ENCODE data around the gene MRE11.

MRE11 gene

DNA sequence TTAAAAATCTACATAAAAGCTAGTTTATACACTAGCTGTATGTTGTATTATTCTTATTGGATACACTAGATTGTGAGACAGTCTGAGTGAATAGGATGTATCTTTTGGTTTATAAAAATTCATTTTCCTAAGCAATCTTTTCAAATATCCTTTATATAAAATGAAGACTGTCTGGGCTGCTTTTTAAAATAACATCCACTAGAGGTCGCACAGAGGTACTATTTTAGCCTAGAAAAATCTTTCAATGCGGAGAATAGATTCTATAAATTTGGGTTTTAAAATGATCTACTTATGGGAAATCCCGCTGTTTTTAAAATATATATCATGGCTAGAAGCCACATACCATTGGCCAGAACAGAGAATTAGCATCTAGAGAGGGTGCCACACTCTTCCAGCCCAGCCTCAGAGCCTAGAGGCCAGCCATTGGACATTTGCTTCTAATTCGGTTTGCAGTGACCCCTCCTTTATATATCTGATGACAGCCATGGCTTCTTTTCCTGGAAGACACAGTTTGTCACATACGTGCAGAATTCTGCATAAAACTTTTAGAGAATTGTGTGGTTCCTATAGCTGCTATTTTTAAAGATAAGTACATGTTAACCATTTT, 25.9 kb upstream of the MRE11 start:
- TF ChIP-seq, protein P1, sequence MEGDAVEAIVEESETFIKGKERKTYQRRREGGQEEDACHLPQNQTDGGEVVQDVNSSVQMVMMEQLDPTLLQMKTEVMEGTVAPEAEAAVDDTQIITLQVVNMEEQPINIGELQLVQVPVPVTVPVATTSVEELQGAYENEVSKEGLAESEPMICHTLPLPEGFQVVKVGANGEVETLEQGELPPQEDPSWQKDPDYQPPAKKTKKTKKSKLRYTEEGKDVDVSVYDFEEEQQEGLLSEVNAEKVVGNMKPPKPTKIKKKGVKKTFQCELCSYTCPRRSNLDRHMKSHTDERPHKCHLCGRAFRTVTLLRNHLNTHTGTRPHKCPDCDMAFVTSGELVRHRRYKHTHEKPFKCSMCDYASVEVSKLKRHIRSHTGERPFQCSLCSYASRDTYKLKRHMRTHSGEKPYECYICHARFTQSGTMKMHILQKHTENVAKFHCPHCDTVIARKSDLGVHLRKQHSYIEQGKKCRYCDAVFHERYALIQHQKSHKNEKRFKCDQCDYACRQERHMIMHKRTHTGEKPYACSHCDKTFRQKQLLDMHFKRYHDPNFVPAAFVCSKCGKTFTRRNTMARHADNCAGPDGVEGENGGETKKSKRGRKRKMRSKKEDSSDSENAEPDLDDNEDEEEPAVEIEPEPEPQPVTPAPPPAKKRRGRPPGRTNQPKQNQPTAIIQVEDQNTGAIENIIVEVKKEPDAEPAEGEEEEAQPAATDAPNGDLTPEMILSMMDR (IDR thresholded peaks at IDR 0.05; ENCODE audit: low read depth, low read length, missing control alignments) = peak; percentile 44
- no peak overlapping the region for H3K4me3 ChIP-seq (ENCODE audit: low read depth, low read length)
- in situ Hi-C loops (cut with HindIII; ENCODE audit: low sequenced_read_pairs) = no loop called here
- DNase-seq (ENCODE audit: low read depth) = no peak

DNA sequence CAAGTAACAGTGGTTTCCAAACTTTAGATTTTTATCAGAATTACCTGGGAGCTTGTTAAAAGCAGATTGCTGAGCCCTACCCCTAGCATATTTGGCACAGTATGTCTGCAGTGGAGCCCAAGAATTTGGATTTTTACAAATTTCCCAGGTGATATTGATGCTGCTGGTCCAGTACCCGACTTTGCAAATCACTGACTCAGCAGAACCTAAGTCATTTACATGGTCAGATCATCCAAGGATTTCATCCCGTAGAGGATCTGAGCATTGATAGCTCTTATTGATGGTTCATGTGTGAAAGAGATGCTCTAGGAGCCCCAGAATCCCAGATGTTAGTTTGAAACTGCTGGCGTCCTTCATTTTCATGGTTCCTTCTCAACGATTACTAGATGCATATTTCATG, 24.7 kb upstream of the MRE11 start:
- DNase-seq (ENCODE audit: low read depth) = no peak
- in situ Hi-C loops (cut with HindIII; ENCODE audit: low sequenced_read_pairs) = no loop called here
- TF ChIP-seq, protein P1 (IDR thresholded peaks at IDR 0.05; ENCODE audit: low read depth, low read length, missing control alignments) = no peak
- no peak overlapping the region for H3K4me3 ChIP-seq (ENCODE audit: low read depth, low read length)

DNA sequence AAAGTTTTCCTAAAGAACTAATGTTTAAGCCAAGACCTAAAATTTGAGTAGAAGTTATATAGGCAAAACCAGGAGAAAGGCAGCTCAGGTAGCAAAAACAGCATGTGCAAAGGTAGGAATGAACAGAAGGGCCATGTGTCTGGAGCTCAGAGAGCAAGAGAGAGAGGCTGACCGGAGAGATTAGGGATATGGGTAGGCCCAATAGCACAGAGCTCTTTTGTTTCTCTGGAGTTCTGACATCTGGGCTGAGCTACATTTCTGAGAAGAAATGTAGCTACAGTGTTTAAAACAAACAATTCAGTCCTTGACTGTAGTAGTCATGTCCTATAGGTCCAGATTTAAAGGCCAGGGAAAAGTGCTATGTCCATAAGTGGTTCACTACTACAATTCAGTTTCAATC, 23.1 kb upstream of the MRE11 start:
- in situ Hi-C loops (cut with HindIII; ENCODE audit: low sequenced_read_pairs) = no loop called here
- DNase-seq (ENCODE audit: low read depth) = no peak
- TF ChIP-seq, protein P1 (IDR thresholded peaks at IDR 0.05; ENCODE audit: low read depth, low read length, missing control alignments) = no peak
- H3K4me3 ChIP-seq (ENCODE audit: low read depth, low read length) = no peak overlapping the region

DNA sequence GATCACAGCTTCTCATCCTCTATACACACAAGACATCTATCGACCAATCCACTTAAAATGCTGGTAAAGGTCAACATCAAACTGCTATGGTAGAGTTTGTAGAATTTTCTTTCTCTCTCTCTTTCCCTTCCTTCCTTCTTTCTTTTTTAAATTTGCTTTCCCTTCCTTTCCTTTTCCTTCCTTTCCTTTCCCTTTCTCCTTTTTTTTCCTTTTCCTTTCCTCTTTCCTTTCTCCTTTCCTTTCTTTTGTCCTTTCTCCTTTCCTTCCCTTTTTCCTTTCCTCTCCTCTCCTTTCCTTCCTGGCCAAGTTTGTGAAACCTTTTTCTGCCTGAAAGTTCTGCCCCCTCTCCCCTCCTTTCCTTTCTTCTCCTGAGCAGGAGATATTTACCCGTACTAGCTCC, 21.8 kb upstream of the MRE11 start:
- TF ChIP-seq, protein P1 (IDR thresholded peaks at IDR 0.05; ENCODE audit: low read depth, low read length, missing control alignments) = no peak
- no peak overlapping the region for H3K4me3 ChIP-seq (ENCODE audit: low read depth, low read length)
- DNase-seq (ENCODE audit: low read depth) = no peak
- in situ Hi-C loops (cut with HindIII; ENCODE audit: low sequenced_read_pairs) = no loop called here

DNA sequence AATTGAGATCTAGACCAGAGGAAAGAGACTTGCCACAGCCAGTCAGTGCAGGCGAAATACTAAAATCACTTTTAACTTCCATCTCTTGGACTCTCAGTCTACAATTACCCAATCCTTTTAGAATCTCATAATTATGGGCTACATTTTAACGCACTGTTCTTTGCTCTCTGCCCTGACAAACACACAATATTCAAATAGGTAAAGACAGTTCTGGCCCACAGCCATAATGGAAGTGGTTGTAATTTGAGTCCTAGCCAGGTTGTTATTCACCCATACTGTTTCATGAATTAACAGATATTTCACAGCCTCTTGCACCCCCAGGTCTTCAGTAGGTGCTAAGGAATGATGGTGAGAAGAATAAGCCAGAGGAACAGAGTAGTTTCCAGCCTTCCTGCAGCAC, 19.4 kb upstream of the MRE11 start:
- TF ChIP-seq, protein P1 (IDR thresholded peaks at IDR 0.05; ENCODE audit: low read depth, low read length, missing control alignments) = no peak
- no peak for DNase-seq (ENCODE audit: low read depth)
- in situ Hi-C loops (cut with HindIII; ENCODE audit: low sequenced_read_pairs) = no loop called here
- no peak overlapping the region for H3K4me3 ChIP-seq (ENCODE audit: low read depth, low read length)

DNA sequence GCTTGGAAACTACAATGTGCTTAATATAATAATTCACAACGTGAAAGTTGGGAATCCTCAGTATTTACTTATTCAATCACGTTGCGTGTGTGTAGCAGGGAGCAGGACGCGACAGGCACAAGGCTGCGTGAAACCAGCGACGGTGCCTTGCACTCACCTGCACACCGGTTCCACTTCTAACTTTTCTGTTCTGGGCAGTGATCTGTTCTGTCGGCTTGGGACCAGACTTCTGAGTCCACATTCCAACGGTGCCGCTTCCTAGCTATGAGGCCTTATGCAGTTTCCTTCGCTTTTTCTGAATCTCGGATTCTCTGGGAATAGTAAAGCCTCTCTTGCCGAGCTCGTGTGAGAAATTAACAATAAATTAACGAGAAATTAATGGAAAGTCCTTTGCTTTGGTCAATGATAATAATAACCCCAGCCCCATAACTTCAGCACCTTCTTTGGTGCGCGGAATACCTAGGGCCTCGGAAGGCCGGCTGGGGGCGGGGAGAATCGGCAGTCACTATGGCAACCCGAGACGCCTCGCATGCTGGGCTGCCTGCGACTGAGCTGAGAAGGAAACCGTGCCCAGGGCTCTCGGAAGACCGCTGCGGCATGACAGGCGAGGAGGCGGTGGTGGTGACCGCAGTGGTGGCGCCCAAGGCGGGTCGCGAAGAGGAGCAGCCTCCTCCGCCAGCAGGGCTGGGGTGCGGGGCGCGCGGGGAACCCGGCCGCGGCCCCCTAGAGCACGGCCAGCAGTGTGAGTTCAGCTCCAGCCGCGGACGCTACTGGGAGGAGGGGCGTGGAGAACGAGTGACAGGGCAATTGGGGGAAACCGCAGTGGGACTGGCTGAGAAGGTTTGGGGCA, 18.5 kb upstream of the MRE11 start, which contains the start of gene C11orf97:
TSS of gene C11orf97 (plus strand) at position 530 of the 850 bp plus-strand sequence. CDS start at position 598, 68 bp downstream.
- TF ChIP-seq, protein P1 (IDR thresholded peaks at IDR 0.05; ENCODE audit: low read depth, low read length, missing control alignments) = no peak
- in situ Hi-C loops (cut with HindIII; ENCODE audit: low sequenced_read_pairs) = no loop called here
- no peak for DNase-seq (ENCODE audit: low read depth)
- H3K4me3 ChIP-seq (ENCODE audit: low read depth, low read length) = peak within 1 kb of the TSS; percentile 53
